ENCODE data around the gene SORCS1. TPM values are rescaled to one million over a fixed set of nuclear protein-coding genes. Genes with fewer than 3 reads are reported as not detected.
A peak's percentile ranks its signal among the peaks of the same experiment; 100 is the strongest.

SORCS1 gene
- total RNA-seq, result 0.76 TPM
- polyA plus RNA-seq (ENCODE audit: insufficient read depth, low read depth, low replicate concordance), result 2.4 TPM
- long read RNA-seq, donor 1, result 0 reads
- long read RNA-seq, donor 2, result 0 reads
- long read RNA-seq, donor 3, result 0 reads
- long read RNA-seq, donor 4, full-length matches to known transcripts, result 1 of 1 reads
- long read RNA-seq, donor 4, partial matches to known transcripts, result 0 of 1 reads
- long read RNA-seq, donor 4, other reads (novel, unspliced or antisense), result 0 of 1 reads
- long read RNA-seq, donor 5, result 0 reads
- long read RNA-seq, donor 6, result 0 reads
- long read RNA-seq, donor 7, result 0 reads
- long read RNA-seq, donor 8, full-length matches to known transcripts, result 1 of 1 reads
- long read RNA-seq, donor 8, partial matches to known transcripts, result 0 of 1 reads
- long read RNA-seq, donor 8, other reads (novel, unspliced or antisense), result 0 of 1 reads
- long read RNA-seq, donor 9, result 0 reads
- long read RNA-seq, donor 10, result 0 reads

- no peak within 1 kb of the TSS for H3K27ac ChIP-seq (ENCODE audit: low read depth in 2 of 2, low read length in 2 of 2)
- H3K4me1 ChIP-seq (ENCODE audit: control insufficient read depth in 2 of 3, insufficient read depth in 2 of 3, low read depth in 1 of 3, low read length in 3 of 3), result peaks cover 0 to 2% (median 0%) of the 10 kb centered on the region in 3 donors
- FAIRE-seq, result no peak
- intact Hi-C loops (cut with DNase I), result no loop called here
- H3K27me3 ChIP-seq (ENCODE audit: control insufficient read depth, insufficient read depth, low read length), result peaks cover 4% of the 10 kb centered on the region
- H3K4me3 ChIP-seq (ENCODE audit: low read length in 3 of 3), result peak within 1 kb of the TSS; percentile 39 to 49 (median 42)
- no peaks in the 10 kb centered on the region for H3K9me3 ChIP-seq (ENCODE audit: control insufficient read depth in 2 of 3, insufficient read depth in 1 of 3, low read length in 3 of 3)
- no peaks in the 10 kb centered on the region for H3K36me3 ChIP-seq (ENCODE audit: control insufficient read depth in 2 of 3, insufficient read depth in 3 of 3, low read length in 3 of 3)
- peak; percentile 66 to 84 (median 73) for DNase-seq
- H3K9ac ChIP-seq (ENCODE audit: low read length in 3 of 3), result peak within 1 kb of the TSS in 1 of 3 donors; percentile 22
- no peak for TF ChIP-seq CTCF (IDR thresholded peaks at IDR 0.05; ENCODE audit: borderline replicate concordance, extremely low read depth, insufficient read depth)
These were observed at the start of gene SORCS1 for GRCh38 chr10:107163881-107164861. SORCS1 (minus strand) TSS chr10:107164706.

GRCh38 chr10:107214261-107214660 is 49.8 kb upstream of the SORCS1 start:
- Histone ChIP-seq H3K27ac (ENCODE audit: low read depth in 2 of 2, low read length in 2 of 2) (no peak overlapping the region), H3K9me3 (ENCODE audit: control insufficient read depth in 2 of 3, insufficient read depth in 1 of 3, low read length in 3 of 3) (peaks cover 0 to 4% (median 0%) of the 10 kb centered on the region in 3 donors), H3K36me3 (ENCODE audit: control insufficient read depth in 2 of 3, insufficient read depth in 3 of 3, low read length in 3 of 3) (no peaks in the 10 kb centered on the region), H3K9ac (ENCODE audit: low read length in 3 of 3) (no peak overlapping the region), H3K27me3 (ENCODE audit: control insufficient read depth, insufficient read depth, low read length) (no peaks in the 10 kb centered on the region), H3K4me1 (ENCODE audit: control insufficient read depth in 2 of 3, insufficient read depth in 2 of 3, low read depth in 1 of 3, low read length in 3 of 3) (no peaks in the 10 kb centered on the region), H3K4me3 (ENCODE audit: low read length in 3 of 3) (no peak overlapping the region)
- TF ChIP-seq CTCF (IDR thresholded peaks at IDR 0.05; ENCODE audit: borderline replicate concordance, extremely low read depth, insufficient read depth), result no peak
- intact Hi-C loops (cut with DNase I), result no loop called here
- no peak for DNase-seq
- FAIRE-seq, result no peak

GRCh38 chr10:107213861-107214260 is 49.4 kb upstream of the SORCS1 start:
- no peaks in the 10 kb centered on the region for H3K4me1 ChIP-seq (ENCODE audit: control insufficient read depth in 2 of 3, insufficient read depth in 2 of 3, low read depth in 1 of 3, low read length in 3 of 3)
- peaks cover 0 to 4% (median 0%) of the 10 kb centered on the region in 3 donors for H3K9me3 ChIP-seq (ENCODE audit: control insufficient read depth in 2 of 3, insufficient read depth in 1 of 3, low read length in 3 of 3)
- no peak overlapping the region for H3K4me3 ChIP-seq (ENCODE audit: low read length in 3 of 3)
- no peak for TF ChIP-seq CTCF (IDR thresholded peaks at IDR 0.05; ENCODE audit: borderline replicate concordance, extremely low read depth, insufficient read depth)
- H3K36me3 ChIP-seq (ENCODE audit: control insufficient read depth in 2 of 3, insufficient read depth in 3 of 3, low read length in 3 of 3), result no peaks in the 10 kb centered on the region
- H3K27me3 ChIP-seq (ENCODE audit: control insufficient read depth, insufficient read depth, low read length), result no peaks in the 10 kb centered on the region
- no peak overlapping the region for H3K27ac ChIP-seq (ENCODE audit: low read depth in 2 of 2, low read length in 2 of 2)
- DNase-seq (no peak), FAIRE-seq (no peak)
- intact Hi-C loops (cut with DNase I), result no loop called here
- no peak overlapping the region for H3K9ac ChIP-seq (ENCODE audit: low read length in 3 of 3)
